Dedifferentiated amniotic fluid mesenchymal stem cell (primary cell): Measurements from ENCODE around the gene SLC25A24.
"Not testable (repeated sequence)": the region's sequence is repeated elsewhere in the genome, so short reads cannot be mapped to it uniquely, and the experiment has no call there.

ENCODE experiments used
- DNase-seq: peaks from one replicate; pipeline ENCODE4 v3.0.0-alpha.2; 2016; ENCODE audit errors: extremely low spot score

SLC25A24 gene

DNA sequence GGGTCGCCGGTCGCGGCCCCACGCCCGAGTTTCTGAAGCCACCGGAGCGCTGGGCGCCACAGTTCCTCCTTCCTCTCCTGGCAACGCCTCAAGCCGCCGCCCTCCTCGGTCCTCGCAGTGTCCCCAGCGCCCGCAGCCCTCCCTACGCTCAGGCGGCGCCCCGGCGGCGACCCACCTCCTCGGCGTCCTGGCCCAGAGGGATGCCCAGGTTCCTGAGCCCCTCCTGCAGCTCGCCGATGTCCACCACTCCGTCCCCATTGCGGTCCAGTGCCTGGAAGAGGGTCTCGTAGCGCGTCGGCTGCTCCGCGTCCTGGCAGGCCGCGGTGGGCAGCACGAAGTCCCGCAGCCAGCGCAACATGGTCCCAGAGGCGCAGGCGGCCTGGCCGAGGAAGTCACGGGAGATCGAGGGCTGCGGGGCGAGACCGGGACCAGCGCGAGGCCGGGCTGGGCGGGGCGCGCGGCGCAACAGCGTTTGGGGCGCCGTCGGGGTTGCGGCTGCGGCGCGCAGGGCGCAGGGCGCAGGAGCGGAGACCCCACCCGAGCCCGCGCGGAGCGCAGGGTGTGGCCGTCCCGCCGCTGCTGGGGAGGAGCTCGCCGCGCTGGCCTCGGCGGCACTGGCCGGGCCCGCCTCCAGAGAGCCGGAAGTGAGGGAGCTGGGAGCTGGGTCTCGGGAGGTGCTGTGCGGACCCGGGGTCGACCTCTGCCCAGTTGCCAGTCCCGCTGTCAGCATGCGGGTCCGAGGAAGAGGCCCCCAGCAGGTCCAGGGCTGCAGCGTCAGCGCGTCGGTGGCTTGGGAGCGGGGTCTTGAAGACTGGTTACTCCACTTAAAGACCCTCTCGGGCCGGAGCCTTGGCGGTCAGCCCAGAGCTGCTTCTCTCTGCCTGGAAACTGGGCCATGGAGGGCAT is at the start of gene SLC25A24:
TSS of gene SLC25A24 (minus strand) at position 563 of the 906 bp plus-strand sequence. CDS start at position 358, 205 bp downstream.
- DNase-seq = peak; percentile 67

DNA sequence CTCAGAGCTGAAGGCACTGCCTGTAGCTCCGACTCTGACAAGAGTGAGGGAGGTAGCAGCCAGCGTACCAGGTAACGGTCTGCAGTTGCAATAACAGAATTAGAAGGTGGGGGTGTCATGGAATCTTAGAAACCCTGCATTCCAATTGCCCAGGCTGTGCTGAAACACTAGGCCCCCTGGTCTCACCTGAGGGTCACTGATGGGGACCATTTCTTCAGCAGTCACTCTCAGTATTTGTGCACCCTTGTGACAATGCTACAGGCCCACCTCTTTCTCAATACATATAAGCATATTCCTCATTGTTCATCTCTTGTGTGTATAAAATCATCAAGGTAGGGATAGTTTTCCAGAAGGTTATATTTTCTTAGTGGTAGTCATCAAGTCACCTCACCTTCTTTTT is 43.8 kb upstream of the SLC25A24 start, which contains the start of gene NBPF4:
TSS of gene NBPF4 (minus strand) at position 101 of the 400 bp plus-strand sequence. CDS start 315 bp downstream, outside the sequence.
- not testable (repeated sequence) for DNase-seq

DNA sequence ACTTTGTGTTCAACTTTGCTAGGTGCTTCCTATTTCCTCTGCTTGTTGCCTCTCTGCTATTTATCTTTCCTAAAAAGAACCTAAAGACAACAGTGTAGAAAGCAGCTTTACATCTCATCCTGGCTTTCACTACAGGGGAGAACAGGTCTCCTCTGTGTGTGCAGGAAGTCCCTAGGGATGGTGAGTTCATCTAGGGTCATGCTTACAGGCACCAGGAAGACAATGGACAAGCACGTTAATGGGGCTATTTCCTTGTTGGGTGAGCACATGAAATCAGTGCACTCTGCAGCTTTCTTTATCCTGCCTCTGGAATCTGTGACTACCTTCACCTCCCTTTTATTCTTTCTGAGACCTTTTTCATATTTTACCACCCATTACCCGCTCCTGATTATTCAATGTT is 39.3 kb upstream of the SLC25A24 start:
- DNase-seq = not testable (repeated sequence)

DNA sequence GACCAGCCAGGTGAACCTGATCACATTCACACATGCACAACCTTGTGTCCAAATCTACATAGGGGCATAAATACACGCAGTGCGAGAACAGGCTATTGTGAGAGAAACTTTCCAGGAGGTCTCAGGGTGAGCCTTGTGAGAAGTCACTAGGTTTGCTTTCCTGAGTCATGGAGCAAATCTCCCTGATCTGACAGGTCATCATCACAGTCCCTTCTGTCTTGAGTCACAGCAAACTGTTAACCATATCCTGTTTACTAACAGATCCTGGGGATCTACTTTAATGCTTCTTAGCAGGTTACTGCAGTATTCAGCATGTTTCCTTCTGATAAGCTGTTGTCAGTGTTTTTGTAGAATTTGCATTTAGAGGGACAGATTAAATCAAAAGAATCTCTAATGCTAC is 35.2 kb upstream of the SLC25A24 start:
- not testable (repeated sequence) for DNase-seq

DNA sequence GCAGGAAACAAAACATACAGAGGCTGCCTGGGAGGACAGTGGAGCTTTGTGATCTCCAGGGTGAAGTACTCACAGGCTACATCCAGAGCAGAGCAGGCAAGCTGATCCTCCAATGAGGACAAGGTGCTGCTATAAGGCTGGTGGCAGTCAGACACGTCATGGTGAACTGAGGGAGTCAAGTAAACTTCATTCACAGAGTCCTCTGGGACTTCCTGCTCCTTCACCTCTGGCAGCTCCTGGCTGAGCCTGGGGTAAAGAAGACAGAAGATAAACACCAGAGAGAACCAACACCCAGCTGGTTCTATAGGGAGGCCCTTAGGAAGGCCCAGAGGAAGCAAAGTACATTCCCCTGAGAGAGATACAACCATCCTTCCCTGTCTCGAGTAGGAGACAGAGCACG is 32.0 kb upstream of the SLC25A24 start:
- not testable (repeated sequence) for DNase-seq

DNA sequence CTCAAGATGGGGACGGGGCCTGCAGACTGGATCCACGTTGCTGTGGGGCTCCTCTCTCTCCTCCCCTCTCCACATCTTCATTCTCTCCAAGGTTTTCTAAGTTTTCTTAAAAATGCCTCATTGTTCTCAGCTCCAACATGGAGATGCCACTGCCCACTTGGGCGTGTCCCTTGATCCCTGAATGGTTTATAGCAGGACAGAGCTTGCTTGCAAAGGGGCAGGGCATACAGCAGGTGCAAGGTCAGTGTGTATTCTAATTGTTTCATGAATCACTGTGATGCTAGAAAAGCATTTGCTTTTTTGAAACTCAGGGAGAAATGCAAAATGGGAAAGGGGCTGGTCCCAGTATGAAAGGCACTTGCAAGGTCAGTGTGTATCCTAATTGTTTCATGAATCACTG is 29.8 kb upstream of the SLC25A24 start:
- DNase-seq = not testable (repeated sequence)

DNA sequence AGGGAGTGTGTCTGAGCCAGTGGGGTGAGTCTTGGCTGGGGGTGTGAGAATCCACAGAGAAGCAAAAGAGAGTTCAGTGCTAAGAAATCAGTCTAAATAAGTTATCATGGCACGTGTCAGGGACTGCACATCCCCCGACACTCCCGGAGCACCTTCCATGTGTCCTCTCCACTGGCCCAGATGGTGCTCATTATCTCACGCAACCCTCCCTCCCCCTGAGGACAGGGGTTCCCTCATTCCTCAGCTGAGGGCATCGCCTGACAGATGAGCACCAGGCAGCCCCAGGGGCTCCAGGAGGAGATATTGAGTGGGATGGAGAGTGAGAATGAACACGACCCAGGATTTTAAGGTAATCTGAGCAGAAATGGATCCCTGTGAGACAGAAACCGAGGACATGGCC is 27.6 kb upstream of the SLC25A24 start:
- not testable (repeated sequence) for DNase-seq

DNA sequence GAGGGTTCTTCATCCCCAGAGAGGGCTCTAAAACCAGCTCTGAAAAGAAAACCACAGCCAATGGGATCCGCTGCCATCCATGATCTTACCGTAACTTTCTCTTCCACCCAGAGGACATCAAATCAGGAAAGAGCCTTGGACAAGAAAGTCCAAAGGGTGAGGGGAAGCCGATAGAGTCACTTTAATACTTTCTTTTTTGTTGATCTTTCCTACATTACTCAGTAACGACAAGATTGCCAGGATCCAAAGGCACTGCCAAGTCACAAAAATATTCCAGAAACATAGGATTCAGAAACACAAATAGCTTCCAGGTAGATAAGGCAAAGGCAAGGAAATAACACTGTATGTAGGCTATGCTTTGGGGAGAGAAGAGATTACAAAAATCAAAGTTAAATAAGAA is 26.7 kb upstream of the SLC25A24 start:
- not testable (repeated sequence) for DNase-seq

DNA sequence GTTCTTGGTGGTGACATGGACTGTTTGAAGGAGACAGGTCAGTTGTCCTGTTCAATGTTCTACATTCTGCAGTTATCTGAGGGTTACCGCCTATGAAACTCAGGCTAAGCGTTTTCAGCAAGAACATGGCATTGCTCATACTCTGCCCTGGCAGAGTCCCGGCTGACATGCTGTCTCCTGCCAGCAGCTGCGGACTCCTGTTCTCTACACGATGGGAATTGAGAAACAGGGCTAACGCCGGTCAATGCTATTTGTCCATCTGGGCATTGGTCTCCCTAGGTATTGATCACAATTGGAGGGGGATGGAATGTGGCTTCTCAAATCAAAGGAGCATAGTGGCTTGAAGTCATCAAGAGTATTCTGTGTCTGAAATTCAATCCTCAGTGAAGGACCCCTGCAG is 23.1 kb upstream of the SLC25A24 start:
- not testable (repeated sequence) for DNase-seq

DNA sequence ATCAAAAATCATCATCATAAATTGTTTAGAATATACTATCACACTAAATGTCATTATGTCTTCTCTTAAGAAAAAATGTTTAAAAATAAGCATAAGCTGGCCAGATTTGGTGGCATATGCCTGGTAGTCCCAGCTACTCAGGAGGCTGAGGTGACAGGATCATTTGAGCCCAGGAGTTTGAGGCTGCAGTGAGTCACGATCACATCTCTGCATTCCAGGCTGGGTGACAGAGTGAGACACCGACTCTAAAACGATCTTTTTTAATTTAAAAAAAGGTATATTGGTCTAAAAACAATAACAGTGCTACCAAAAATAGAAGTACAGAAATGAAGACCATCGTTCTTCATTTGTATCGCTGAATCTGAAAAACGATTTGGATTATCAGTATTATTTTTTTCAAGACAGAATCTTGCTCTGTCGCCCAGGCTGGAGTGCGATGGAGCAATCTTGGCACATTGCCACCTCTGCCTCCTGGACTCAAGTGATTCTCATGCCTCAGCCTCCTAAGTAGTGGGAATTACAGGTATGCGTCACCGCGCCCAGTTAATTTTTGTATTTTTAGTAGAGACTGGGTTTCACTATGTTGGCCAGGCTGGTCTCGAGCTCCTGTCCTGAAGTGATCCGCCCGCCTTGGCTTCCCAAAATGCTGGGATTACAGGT is 17.5 kb upstream of the SLC25A24 start:
- not testable (repeated sequence) for DNase-seq

DNA sequence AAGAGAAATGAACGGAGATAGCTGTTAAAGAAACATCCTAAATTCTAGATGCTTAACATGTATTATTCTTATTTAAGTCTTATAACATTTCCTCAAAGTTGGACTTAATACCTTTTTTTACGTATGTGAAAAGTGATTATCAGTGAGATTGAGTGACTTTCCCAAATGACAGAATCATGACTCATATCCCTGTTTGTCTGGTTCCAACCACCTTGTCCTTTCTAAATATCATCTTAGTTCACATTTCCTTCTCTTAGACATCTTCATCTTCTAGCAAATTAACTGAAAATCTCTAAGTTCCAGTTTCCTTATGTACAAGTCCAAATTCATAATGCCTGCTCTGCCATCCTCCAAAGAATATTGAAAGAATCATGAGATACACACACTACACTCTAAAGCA is 16.9 kb upstream of the SLC25A24 start:
- not testable (repeated sequence) for DNase-seq

DNA sequence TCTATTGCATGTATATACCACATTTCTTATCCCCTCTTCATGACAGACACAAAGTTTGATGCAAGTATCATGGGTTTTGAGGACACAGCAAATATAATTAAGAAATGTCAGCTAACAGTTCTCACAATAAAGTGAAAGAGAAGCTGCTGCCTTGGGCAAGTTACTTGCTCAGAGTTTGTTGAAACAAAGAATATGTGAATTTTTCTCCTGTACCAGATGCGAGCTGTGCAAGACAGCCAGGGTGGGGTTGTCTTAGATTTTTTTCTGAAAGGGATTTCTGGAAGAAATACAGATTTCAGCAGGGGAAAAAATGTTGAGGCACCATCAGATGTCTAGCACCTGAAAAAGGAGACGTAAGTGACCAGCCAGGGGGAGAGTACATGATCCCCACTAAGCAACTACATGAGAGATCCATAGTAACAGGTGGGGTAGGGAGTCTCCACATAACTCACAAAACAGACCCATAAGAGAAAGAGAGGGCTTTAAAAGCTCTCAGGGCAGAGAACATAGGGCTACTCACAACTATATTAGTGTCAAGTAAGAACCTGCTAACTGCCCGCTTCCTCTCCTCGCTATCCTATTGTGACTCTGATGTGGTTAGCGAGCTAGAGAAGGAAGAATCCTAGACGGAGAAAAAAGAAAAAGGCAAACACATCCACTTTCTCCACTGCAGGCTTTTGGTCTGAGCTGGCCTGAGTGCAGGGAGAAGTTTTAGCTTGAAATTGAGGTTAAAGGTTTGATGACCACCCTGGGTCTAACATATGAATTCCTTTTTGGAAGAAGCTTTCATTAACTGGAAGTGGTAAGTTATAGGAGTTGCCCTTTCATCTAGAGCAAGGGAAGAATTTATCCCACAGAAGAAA is 16.1 kb upstream of the SLC25A24 start:
- not testable (repeated sequence) for DNase-seq

DNA sequence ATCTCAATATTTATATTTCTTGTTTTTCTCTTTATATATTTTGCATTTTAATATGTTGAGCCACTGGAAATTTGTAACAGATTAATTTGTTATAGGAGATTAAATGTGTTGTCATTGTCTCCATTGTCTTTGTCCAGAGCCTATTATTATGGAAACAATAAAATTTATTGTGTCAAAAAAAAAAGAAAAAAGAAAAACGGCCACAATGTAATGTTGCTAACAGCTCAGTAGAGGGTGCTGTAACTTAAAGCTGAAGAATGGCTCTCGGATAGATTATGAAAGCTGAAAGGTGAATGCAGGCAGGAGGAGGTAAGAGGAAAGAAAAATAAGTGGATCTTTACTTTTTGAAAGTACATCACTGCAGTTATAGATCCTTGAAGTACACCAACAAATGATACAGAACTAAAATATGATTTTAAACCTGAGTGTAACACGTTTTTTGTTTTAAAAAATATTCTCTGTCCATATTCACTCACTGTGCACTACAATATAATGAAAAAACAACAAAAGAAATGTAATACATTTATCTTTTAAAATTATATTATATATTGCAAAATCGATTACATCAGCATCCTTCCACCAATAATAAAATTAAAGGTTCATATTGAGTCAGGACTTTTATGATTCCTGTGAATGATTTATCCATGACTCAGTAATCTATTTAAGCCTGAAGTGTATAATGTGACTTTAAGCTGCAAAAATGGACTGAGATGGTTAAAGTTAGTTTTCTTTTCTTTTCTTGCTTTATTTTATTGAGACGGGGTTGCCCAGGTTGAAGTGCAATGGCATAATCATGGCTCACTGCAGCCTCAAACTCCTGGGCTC is 14.7 kb upstream of the SLC25A24 start:
- DNase-seq = not testable (repeated sequence)

DNA sequence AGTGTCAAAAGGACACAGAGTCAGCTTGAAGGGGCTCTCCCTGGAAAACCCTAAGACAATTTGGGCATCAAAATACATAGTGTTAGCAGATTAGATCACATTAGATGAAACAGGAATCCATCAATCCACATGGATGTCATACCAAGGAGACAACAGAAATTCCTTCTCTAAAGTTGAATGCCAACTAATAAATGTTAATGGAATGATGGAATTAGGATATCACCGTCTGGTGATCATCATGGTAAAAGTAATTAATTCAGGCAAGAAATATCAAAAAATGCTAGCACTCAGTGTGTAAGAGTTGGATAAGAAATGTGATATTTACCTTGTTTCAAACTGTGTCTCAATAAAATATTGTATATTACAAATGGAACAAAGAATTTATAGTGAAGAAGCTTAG is 10.9 kb upstream of the SLC25A24 start:
- DNase-seq = no peak

DNA sequence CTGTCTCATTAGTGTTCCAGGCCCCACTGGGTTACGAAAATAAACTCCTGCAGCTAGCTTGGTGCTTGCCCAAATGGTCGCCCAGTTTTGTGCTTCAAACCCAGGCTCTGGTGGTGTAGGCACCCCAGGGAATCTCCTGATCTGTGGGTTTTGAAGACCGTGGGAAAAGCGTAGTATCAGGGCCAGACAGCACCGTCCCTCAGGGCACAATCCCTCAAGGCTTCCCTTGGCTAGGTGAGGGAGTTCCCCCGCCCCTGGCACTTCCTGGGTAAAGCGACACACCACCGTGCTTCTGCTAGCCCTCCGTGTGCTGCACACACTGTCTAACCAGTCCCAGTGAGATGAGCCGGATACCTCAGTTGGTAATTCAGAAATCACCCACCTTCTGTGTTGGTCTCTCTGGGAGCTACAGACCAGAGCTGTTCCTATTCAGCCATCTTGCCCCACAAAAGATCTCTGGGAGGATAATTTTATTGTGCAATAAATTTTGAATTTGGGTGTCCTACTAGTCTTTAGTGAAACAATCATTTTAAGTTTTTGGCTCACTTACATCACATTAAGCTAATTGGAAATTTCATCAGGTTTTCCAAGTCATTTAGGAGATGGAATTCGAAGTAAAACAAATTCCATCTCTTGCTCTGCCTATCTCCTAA is 9.4 kb upstream of the SLC25A24 start:
- DNase-seq = no peak

DNA sequence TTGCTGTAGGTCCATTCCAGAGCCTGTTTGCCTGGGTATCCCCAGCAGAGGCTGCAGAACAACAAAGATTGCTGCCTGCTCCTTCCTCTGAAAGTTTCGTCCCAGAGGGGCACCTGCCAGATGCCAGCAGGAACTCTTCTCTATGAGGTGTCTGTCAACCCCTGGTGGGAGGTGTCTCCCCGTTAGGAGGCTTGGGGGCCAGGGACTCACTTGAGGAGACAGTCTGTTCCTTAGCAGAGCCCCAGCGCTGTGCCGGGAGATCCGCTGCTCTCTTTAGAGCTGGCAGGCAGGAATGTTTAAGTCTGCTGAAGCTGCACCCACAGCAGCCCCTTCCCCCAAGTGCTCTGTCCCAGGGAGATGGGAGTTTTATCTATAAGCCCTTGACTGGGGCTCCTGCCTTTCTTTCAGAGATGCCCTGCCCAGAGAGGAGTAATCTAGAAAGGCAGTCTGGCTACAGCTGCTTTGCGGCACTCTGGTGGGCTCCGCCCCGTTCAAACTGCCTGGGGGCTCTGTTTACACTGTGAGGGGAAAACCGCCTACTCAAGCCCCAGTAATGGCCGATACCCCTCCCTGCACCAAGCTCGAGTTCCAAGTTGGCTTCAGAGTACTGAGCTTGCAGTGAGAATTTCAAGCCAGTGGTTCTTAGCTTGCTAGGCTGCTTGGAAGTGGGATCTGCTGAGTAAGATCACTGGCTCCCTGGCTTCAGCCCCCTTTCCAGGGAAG is 8.7 kb upstream of the SLC25A24 start:
- DNase-seq = no peak

DNA sequence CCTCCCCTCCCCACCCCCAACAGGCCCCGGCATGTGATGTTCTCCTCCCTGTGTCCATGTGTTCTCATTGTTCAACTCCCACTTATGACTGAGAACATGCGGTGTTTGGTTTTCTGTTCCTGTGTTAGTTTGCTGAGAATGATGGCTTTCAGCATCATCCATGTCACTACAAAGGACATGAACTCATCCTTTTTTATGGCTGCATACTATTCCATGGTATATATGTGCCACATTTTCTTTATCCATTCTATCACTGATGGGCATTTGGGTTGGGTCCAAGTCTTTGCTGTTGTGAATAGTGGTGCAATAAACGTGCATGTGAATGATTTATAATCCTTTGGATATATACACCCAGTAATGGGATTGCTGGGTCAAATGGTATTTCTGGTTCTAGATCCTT is 3.4 kb upstream of the SLC25A24 start:
- DNase-seq = not testable (repeated sequence)

DNA sequence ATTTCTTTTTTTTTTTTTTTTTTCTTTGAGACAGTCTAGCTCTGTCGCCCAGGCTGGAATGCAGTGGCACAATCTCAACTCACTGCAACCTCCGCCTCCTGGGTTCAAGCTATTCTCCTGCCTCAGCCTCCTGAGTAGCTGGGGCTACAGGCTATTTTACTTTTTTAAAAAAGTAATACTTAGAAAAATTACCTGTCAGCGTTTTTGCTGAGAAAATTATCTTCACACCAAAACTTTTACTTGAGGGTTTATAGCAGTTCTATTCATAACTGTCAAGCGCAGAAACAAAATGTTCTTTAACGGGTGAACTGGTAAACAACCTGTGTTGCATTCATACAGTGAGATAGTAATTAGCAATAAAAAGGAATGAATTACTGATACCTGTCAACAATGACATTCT is 1.5 kb upstream of the SLC25A24 start:
- DNase-seq = no peak

DNA sequence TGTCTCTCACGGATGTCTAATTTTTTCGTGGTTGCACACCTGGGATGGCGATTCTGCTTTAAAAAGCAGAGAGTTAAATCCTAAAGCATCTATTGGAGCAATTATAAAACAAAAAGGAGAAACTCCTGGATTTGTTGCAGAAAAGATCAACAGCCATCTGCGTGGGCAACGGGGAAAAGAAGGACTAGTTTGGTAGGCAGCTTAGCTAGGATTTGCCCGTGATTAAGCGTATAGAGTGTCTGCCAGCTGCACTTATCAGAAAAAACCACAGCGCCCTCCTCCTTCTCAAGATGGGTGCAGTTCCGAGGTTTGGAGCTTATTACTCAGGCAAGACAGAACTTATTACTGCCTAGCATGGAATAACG is 526 bp upstream of the SLC25A24 start:
- DNase-seq = peak; percentile 68

DNA sequence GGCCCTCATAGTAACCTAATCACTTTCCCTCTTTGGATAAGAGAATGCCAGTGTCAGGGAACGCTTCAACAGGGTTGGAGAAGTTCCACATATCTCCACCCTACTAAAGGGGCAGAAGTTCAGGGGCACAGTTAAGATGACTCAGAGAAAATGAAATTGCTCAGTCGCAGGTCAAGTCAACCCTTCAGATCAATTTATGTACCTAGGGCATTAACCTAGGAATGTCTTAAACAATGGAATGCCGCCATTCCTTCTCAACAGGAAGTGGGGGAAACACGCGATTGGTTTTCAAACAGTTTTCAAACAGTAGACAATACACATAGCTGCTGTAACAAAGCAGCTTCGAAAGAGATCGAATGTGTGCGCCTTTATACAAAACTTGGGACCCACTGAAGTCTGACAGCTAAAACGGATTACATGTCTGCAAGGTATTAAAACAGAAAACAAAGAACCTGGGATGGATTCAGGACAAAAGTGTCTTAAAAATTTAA is 897 bp downstream of the SLC25A24 start:
- DNase-seq = peak; percentile 40
